Neural crest cell (in vitro differentiated cells): Measurements from ENCODE around the gene DVL2. TPM values are rescaled to one million over a fixed set of nuclear protein-coding genes. Genes with fewer than 3 reads are reported as not detected.

ENCODE experiments used
- DNase-seq: peaks from one replicate; pipeline ENCODE4 v3.0.0; 2021; ENCODE audit warnings: low read depth, mixed read lengths, low spot score
- H3K27ac Mint-ChIP-seq: one replicate; pipeline ENCODE4 v1.8.0; 2021; ENCODE audit warnings: mild to moderate bottlenecking, mixed read lengths; ENCODE audit not compliant: unreplicated experiment
- H3K27me3 Mint-ChIP-seq: 2 replicates; pipeline ENCODE4 v1.8.0; 2021; ENCODE audit warnings: low read depth, mild to moderate bottlenecking, mixed read lengths
- H3K36me3 Mint-ChIP-seq: 2 replicates; pipeline ENCODE4 v1.8.0; 2021; ENCODE audit warnings: low read depth, mild to moderate bottlenecking, mixed read lengths
- H3K4me1 Mint-ChIP-seq: 2 replicates; pipeline ENCODE4 v1.8.0; 2021; ENCODE audit warnings: mixed read lengths
- H3K4me3 Mint-ChIP-seq: one replicate; pipeline ENCODE4 v1.8.0; 2021; ENCODE audit warnings: mild to moderate bottlenecking, mixed read lengths
- H3K9me3 Mint-ChIP-seq: 2 replicates; pipeline ENCODE4 v1.8.0; 2021; ENCODE audit warnings: mixed read lengths
- total RNA-seq: library from RNA; stranded (reverse); gene quantifications from 2 replicates; pipeline ENCODE4 v1.2.1, GENCODE V29; 2021
- TF ChIP-seq, protein P1 (sequence below): fragments of 200-600 bp; sonication (generic); conservative IDR thresholded peaks from 2 replicates; pipeline ENCODE4 v1.5.0; 2021; ENCODE audit warnings: antibody characterized with exemption, mild to moderate bottlenecking

Gene DVL2
- total RNA-seq, 1 donor from 2014 or later = 140 TPM

- Mint-ChIP-seq H3K27ac (peak overlapping the region; percentile 47), H3K9me3 (no peaks in the 10 kb centered on the region), H3K36me3 (peaks cover under 1% of the 10 kb centered on the region), H3K4me1 (peaks cover under 1% of the 10 kb centered on the region), H3K27me3 (no peaks in the 10 kb centered on the region), H3K4me3 (peak overlapping the region; percentile 49)
- TF ChIP-seq, protein P1, sequence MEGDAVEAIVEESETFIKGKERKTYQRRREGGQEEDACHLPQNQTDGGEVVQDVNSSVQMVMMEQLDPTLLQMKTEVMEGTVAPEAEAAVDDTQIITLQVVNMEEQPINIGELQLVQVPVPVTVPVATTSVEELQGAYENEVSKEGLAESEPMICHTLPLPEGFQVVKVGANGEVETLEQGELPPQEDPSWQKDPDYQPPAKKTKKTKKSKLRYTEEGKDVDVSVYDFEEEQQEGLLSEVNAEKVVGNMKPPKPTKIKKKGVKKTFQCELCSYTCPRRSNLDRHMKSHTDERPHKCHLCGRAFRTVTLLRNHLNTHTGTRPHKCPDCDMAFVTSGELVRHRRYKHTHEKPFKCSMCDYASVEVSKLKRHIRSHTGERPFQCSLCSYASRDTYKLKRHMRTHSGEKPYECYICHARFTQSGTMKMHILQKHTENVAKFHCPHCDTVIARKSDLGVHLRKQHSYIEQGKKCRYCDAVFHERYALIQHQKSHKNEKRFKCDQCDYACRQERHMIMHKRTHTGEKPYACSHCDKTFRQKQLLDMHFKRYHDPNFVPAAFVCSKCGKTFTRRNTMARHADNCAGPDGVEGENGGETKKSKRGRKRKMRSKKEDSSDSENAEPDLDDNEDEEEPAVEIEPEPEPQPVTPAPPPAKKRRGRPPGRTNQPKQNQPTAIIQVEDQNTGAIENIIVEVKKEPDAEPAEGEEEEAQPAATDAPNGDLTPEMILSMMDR = no peak
- DNase-seq = peak; percentile 48
Observed at GRCh38 chr17:7191571-7192270, 42.6 kb downstream of the DVL2 start.

- peaks cover 6% of the 10 kb centered on the region for H3K4me1 Mint-ChIP-seq
- H3K27me3 Mint-ChIP-seq = no peaks in the 10 kb centered on the region
- H3K9me3 Mint-ChIP-seq = no peaks in the 10 kb centered on the region
- no peak overlapping the region for H3K4me3 Mint-ChIP-seq
- TF ChIP-seq, protein P1 = no peak
- H3K36me3 Mint-ChIP-seq = peaks cover 6% of the 10 kb centered on the region
- no peak overlapping the region for H3K27ac Mint-ChIP-seq
- no peak for DNase-seq
Observed at GRCh38 chr17:7191069-7191468, 43.2 kb downstream of the DVL2 start.

- H3K4me1 Mint-ChIP-seq = peaks cover 6% of the 10 kb centered on the region
- TF ChIP-seq, protein P1 = no peak
- no peak overlapping the region for H3K27ac Mint-ChIP-seq
- H3K27me3 Mint-ChIP-seq = no peaks in the 10 kb centered on the region
- peaks cover 6% of the 10 kb centered on the region for H3K36me3 Mint-ChIP-seq
- no peaks in the 10 kb centered on the region for H3K9me3 Mint-ChIP-seq
- no peak for DNase-seq
- no peak overlapping the region for H3K4me3 Mint-ChIP-seq
Observed at GRCh38 chr17:7190276-7190917, 43.9 kb downstream of the DVL2 start.

DNA sequence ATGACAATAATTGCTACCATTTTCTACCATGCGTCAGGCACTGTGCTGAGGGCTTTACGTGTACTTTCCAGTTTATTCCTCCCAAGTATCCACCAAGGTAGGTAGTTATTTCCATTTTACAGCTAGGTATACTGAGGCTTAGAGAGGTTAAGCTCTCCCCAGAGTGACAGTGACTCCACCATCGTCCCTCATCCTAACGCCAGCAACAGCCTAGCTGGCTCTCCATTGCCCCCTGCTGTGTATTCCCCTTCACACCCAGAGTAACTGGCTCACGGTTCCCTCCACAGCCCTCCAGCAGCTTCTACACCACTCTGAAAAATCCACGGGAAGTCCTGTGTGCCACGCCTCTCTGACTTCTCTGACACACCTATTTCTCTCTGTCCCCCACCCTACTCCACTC is 48.1 kb downstream of the DVL2 start:
- Mint-ChIP-seq H3K27ac (peak overlapping the region; percentile 70), H3K4me3 (peak overlapping the region; percentile 32), H3K4me1 (peaks cover 6% of the 10 kb centered on the region), H3K27me3 (no peaks in the 10 kb centered on the region), H3K9me3 (no peaks in the 10 kb centered on the region), H3K36me3 (peaks cover 6% of the 10 kb centered on the region)
- no peak for DNase-seq
- TF ChIP-seq, protein P1 = peak; percentile 44

DNA sequence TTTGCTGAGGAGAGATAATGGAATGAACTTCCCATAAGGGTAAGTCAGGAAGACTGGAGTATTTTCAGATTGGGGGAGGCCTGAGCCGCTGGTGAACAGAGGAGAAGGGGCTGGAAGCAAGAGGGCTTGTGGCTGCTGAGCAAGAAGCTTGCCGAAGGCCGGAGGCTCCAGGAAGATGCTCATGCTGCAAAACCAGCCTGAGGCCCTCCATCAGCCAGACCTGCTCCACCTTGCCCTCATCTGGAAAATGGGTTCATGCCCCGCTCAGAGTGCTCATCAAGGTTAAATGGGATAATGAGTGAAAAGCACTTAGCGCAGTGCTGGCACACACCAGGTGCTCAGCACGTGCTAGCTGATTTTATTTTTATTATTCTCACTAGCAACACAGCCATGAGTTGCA is 49.7 kb downstream of the DVL2 start:
- DNase-seq = no peak
- H3K9me3 Mint-ChIP-seq = no peaks in the 10 kb centered on the region
- peaks cover 6% of the 10 kb centered on the region for H3K4me1 Mint-ChIP-seq
- H3K27ac Mint-ChIP-seq = no peak overlapping the region
- peaks cover 6% of the 10 kb centered on the region for H3K36me3 Mint-ChIP-seq
- no peaks in the 10 kb centered on the region for H3K27me3 Mint-ChIP-seq
- no peak overlapping the region for H3K4me3 Mint-ChIP-seq
- TF ChIP-seq, protein P1 = no peak
